ENCODE measurements around the gene GUCY1B1. TPM values are rescaled to one million over a fixed set of nuclear protein-coding genes. Genes with fewer than 3 reads are reported as not detected.

Gene GUCY1B1
- total RNA-seq, 1 donor from 2014 or later = 12.6 TPM

- intact Hi-C loops (cut with micrococcal nuclease) = no loop called here
These were observed 48.2 kb downstream of the GUCY1B1 start for GRCh38 chr4:155807021-155807420.

GRCh38 chr4:155809835-155810234 is 51.0 kb downstream of the GUCY1B1 start:
- no peak overlapping the region for H3K4me3 ChIP-seq
- intact Hi-C loops (cut with micrococcal nuclease) = loop anchor here (2.0 kb wide), 1 partner anchor 143 kb away; the partner anchor contains the start of gene CTSO
- H3K27me3 ChIP-seq (ENCODE audit: low read depth) = no peaks in the 10 kb centered on the region
- H3K4me1 ChIP-seq = no peaks in the 10 kb centered on the region
- DNase-seq = no peak
- peak; percentile 77 for TF ChIP-seq CTCF (IDR thresholded peaks at IDR 0.05; ENCODE audit: borderline replicate concordance)
- H3K27ac ChIP-seq (replicated peaks) = peak overlapping the region; percentile 24
- H3K9me3 ChIP-seq (replicated peaks) = no peaks in the 10 kb centered on the region
- peaks cover 24% of the 10 kb centered on the region for H3K36me3 ChIP-seq

More at GRCh38 chr4:155807021-155807420, 48.2 kb downstream of the GUCY1B1 start:
- TF ChIP-seq CTCF (IDR thresholded peaks at IDR 0.05; ENCODE audit: borderline replicate concordance) = no peak
- Histone ChIP-seq H3K27me3 (ENCODE audit: low read depth) (no peaks in the 10 kb centered on the region), H3K4me1 (no peaks in the 10 kb centered on the region), H3K9me3 (replicated peaks) (no peaks in the 10 kb centered on the region), H3K27ac (replicated peaks) (no peak overlapping the region), H3K36me3 (peaks cover 51% of the 10 kb centered on the region), H3K4me3 (no peak overlapping the region)
- DNase-seq = no peak

- Histone ChIP-seq H3K27me3 (ENCODE audit: low read depth) (no peaks in the 10 kb centered on the region), H3K4me3 (no peak overlapping the region), H3K4me1 (no peaks in the 10 kb centered on the region), H3K9me3 (replicated peaks) (no peaks in the 10 kb centered on the region), H3K27ac (replicated peaks) (no peak overlapping the region), H3K36me3 (peaks cover 11% of the 10 kb centered on the region)
- TF ChIP-seq CTCF (IDR thresholded peaks at IDR 0.05; ENCODE audit: borderline replicate concordance) = no peak
- intact Hi-C loops (cut with micrococcal nuclease) = no loop called here
- DNase-seq = no peak
These were observed 52.3 kb downstream of the GUCY1B1 start for GRCh38 chr4:155811083-155811482.

- no peak overlapping the region for H3K4me3 ChIP-seq
- H3K4me1 ChIP-seq = no peaks in the 10 kb centered on the region
- intact Hi-C loops (cut with micrococcal nuclease) = no loop called here
- no peak for TF ChIP-seq CTCF (IDR thresholded peaks at IDR 0.05; ENCODE audit: borderline replicate concordance)
- no peak for DNase-seq
- H3K27me3 ChIP-seq (ENCODE audit: low read depth) = no peaks in the 10 kb centered on the region
- H3K27ac ChIP-seq (replicated peaks) = no peak overlapping the region
- no peaks in the 10 kb centered on the region for H3K36me3 ChIP-seq
- H3K9me3 ChIP-seq (replicated peaks) = no peaks in the 10 kb centered on the region
These were observed 59.8 kb downstream of the GUCY1B1 start for GRCh38 chr4:155818639-155819038.

GRCh38 chr4:155819066-155819465 is 60.2 kb downstream of the GUCY1B1 start:
- H3K4me1 ChIP-seq = no peaks in the 10 kb centered on the region
- H3K36me3 ChIP-seq = no peaks in the 10 kb centered on the region
- H3K27ac ChIP-seq (replicated peaks) = no peak overlapping the region
- intact Hi-C loops (cut with micrococcal nuclease) = no loop called here
- TF ChIP-seq CTCF (IDR thresholded peaks at IDR 0.05; ENCODE audit: borderline replicate concordance) = no peak
- H3K4me3 ChIP-seq = no peak overlapping the region
- no peaks in the 10 kb centered on the region for H3K9me3 ChIP-seq (replicated peaks)
- no peak for DNase-seq
- no peaks in the 10 kb centered on the region for H3K27me3 ChIP-seq (ENCODE audit: low read depth)

Measured in left ventricle myocardium inferior (tissue), 1 donor.